ENCODE data around the gene CREB3.

CREB3 gene, protein sequence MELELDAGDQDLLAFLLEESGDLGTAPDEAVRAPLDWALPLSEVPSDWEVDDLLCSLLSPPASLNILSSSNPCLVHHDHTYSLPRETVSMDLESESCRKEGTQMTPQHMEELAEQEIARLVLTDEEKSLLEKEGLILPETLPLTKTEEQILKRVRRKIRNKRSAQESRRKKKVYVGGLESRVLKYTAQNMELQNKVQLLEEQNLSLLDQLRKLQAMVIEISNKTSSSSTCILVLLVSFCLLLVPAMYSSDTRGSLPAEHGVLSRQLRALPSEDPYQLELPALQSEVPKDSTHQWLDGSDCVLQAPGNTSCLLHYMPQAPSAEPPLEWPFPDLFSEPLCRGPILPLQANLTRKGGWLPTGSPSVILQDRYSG

GRCh38 chr9:35732185-35732799 is at the start of gene CREB3, which contains the start of gene TLN1:
Gene CREB3 (plus strand): TSS chr9:35732666. CDS start chr9:35732773, 107 bp downstream.
Gene TLN1 (minus strand): TSS chr9:35732195. CDS start chr9:35725694, 6,501 bp downstream.
- peak; percentile 96 for DNase-seq

DNA sequence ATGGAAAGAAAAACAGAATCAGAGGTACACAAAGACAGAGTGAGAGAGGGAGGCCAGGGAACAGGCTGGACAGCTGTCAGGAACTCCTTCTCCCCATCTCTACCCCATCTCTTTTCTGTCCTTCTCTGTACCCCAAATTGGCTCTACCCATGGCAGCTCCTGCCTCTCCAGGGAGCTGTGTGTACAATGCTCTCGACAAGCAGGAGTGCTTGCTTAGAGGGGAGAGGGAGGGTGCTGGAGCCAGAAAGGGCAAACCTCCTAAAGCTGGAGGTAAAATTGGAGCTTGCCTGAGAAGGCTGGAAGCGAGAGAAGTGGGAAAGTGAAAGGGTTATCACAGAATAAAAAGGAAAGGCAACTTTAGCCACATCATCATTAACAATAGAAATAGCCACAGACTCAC is 49.1 kb upstream of the CREB3 start:
- DNase-seq = no peak

DNA sequence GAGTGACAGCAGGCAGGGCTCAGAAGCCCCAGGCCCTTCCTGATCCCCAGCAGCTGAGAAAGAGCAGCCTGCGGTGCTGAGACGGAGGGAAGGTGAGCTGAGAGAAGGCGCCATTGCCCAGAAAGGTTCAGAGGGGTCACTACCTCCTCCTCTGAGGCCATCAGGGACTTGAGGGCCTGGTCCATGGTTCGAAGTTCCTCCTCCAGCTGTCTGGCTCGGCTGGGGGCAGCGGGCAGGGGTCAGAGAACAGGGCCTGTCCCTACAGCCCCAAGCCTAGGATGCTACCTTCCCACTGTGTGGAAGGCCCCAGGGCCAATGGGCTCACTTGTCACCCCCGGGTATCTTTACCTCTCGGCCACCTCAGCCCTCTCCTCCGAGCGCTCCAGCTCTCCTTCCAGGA is 47.5 kb upstream of the CREB3 start:
- no peak for DNase-seq

- no peak for DNase-seq
Observed at GRCh38 chr9:35685506-35685905, 47.0 kb upstream of the CREB3 start.

DNA sequence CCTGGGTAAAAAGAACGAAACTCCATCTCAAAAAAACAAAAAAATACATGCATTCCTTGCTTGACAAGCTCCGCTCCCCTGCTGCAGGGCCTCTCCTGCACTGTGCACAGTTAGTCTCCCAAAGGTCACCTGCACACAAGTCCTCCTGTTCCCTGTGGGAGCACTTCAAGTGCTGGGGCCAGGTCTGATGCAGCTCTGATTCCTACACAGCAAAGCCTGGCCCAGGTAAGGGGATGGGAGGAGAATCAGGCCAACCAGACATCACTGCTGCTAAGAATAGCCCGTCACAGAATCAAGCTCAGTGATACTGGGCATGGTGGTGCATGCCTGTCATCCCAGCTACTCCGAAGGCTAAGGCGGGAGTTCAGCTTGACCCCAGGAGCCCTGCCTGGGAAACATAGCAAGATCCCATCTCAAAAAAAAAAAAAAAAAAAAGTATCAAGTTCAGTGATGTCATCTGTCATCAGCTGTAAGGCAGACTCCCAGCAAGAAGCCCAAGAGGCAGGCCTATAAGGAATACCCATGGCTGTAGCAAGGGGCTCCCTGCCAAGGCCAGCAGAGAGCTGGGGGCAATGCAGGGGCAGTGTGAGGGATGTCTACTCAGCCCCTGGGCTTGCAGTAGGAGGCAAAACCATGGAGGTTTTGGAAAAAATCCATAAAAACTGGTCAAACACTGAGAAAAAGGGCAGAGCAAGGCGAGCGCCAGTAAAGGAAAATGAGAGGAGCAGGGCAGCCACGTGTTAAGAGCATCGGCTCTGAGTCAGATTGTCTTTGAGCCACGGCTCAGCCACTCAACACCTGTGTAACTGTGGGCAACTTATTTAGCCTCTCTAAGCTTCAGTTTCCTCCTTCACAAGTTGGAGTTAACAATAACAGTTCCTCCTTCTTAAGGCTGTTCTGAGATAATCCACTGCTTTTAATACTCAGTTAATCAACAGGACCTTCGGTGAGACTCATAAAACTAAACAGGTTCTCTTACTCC is 46.0 kb upstream of the CREB3 start:
- no peak for DNase-seq

- no peak for DNase-seq
Observed at GRCh38 chr9:35687306-35687705, 45.2 kb upstream of the CREB3 start.

DNA sequence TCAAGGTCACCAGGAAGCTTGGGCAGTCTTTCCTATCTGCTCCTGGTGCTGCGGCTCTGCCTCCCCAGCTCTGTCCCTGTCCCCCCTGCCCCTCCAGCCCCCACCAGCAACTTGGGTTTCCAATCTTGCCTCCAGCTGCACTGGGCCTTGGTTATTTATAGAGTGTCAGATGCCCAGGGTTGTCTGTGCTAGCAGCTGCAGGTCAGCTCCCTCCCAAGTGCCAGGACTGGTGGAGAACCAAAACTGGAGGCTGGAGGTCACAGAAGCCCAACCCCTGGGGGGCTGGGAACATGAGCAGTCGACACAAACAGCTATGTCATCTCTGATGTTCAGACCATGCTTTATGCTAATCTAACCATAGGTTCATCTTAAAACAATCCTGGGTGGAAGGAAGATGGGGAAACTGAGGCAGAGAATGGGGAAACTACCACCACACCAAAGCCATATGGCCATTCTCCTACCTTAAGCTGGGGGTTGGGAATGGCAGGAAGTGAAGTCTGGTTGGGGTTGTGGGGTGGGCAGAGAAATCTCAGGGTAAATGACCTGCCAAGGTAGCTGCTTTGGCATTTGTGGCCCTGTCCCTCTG is 44.4 kb upstream of the CREB3 start:
- DNase-seq = no peak

GRCh38 chr9:35688558-35689541 is 43.6 kb upstream of the CREB3 start:
- DNase-seq = no peak

DNA sequence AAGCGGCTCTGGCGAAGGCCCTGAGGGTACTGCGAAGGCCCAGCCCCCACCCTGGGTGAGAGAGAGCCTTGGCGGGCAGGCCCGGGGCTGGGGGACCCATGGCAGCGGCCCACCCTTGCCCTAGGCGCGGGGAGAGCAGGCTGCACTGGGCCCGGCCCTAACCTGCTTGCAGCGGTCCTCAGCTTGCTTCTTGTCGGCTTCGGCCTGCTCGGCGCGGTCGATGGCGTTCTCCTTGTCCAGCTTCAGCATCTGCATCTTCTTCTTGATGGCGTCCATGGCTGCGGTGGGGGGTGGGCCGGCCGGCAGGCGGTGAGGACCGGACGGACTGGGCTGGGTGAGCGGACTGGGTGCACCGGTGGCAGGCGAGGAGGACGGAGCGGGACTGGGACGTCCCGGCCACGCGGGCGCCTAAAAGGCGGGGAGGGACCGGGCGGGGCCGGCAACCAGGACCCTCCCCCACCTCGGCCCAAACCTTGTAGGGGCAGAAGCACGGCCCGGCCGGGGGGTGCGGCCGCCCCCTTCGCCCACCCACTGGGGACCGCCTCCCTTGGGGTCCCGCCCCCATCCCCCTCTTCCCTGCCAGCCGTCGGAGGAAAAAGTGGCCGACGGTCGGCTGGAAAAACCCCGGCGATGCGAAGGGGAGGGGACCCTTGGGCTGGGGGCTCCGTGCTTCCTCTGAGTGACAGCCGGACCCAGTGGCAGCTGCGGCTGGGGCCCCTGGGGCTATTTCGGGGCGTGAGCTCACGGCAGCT is 42.7 kb upstream of the CREB3 start, which contains the start of gene TPM2:
TPM2 (minus strand) TSS at position 384 of the 752 bp plus-strand sequence; CDS start at position 276, 108 bp downstream.
- no peak for DNase-seq

DNA sequence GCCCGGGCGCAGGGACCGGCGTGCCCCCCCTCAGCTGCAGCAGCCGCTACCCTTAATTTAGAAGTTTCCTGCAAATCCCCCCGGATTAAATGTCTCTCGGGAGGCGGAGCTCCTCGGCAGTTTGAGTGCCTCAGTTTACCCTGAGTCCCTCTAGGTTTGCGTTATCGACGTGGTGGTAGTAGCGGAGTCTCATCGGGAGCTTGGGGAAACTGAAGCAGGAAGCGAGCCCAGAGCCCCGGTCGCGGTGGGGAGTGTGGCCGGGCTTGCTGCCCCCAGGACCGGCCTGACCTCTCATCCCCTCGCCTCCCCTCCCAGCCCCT is 42.2 kb upstream of the CREB3 start:
- no peak for DNase-seq

- DNase-seq = no peak
Observed at GRCh38 chr9:35690614-35691333, 41.7 kb upstream of the CREB3 start.

DNA sequence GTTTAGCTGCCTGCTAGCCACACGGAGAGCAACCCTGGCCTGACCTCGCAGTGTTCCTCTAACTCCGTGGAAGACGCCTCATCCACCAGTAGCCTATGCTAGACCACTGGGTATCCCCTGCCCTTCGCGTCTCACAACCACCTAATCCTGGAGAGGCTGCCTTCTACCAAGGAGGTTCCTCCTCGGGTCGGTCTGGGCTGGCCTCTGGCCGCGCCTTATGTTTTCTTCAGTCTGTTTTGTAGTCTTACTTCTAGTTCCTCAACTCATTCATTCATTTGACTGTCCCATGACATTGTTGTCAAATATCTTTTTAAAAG is 41.2 kb upstream of the CREB3 start:
- DNase-seq = no peak

- DNase-seq = no peak
Observed at GRCh38 chr9:35691757-35692301, 40.6 kb upstream of the CREB3 start.

DNA sequence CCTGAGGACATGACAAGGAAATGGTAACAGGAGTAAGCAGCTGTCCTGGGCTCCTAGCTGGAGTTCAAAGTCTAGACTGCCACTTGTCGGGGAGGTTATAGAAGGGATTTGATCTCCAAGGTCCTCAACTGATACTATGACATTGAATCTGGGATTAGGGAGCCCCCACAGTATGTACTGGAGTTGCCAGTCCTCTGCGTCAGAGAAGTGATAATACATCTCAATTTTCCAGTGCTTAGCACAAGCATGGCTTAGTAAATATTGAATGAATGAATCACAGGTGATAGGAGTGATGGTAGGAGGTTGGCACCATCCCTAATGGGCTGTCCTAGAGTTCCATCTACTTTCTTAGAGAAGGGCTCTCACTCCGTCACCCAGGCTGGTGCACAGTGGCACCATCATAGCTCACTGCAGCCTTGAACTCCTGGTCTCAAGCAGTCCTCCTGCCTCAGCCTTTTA is 36.5 kb upstream of the CREB3 start:
- no peak for DNase-seq

DNA sequence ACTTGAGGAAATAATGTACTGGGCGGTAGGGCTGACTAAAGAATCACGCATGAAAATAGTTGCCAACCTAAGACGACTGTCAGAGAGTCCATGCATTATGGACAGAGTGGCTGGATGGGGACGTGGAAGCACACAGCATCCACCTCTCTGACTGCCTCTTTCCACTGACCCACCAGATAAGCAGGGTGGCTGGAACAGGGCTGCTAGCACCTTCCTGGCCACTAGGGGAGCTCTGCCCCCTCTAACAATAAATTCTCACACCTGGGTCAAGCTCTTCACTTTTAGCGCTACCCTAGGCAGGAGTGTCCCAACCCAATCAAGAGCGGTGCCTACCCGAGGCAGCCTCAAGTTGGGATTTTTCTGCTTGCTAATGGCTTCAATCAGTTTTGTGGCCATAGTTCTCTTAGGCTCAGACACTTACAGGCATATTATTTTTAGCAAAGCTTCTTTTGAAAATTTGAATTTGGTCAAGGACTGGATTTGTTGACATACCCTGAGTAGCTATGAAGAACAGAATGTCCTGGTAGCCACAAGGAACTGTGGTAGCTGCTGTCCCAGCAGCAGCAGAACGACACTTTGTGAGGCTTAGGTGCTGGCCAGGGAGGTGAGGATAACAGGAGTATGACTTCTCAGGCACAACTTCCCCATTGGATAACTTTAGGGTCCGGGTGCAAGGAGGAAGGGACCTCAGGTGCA is 35.8 kb upstream of the CREB3 start:
- peak; percentile 19 for DNase-seq

GRCh38 chr9:35697486-35697885 is 35.0 kb upstream of the CREB3 start:
- no peak for DNase-seq

DNA sequence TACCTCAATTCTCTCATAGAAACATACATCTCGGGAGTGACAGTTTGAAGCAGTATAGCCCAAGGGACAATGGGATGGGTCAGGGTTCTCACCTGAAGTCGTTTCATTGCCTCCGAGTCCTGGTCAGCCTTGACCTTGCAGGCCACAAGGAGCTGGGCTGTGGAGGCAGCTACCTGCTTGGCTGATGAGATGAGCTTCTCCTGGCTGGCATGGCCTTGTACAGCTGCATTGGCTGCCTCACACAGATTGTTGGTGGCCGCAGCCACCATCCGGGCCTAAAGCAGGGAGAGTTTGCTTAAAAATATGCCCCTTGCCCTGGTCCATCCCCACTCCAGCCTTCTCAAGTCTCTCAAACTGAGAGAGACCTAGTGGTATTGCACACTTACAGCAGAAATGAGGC is 34.2 kb upstream of the CREB3 start:
- DNase-seq = no peak

- DNase-seq = no peak
Observed at GRCh38 chr9:35700031-35700430, 32.4 kb upstream of the CREB3 start.

- no peak for DNase-seq
Observed at GRCh38 chr9:35700942-35701341, 31.5 kb upstream of the CREB3 start.

Measured in NCI-H1105 (cell line).